ENCODE measurements around the gene ACRV1.

DNA sequence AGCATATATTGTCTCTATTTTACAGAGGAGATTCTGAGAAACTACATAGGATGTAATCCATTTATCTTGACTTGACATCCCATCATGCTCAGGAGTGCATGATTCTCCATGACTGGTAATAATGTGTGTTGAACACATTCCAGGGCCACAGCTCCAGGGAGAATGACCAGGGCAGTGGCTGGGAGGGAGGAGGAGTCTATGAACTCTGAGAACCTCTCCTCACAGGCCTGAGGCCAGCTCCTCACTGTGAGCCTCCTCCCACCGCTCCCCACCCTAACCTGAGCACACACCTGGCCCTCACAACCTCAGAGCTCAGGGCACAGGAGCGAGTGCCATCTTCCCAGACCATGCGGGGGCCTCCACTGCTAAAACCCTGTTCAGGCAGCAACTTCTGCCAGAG is 8.0 kb upstream of the ACRV1 start:
- TF ChIP-seq, protein P1, sequence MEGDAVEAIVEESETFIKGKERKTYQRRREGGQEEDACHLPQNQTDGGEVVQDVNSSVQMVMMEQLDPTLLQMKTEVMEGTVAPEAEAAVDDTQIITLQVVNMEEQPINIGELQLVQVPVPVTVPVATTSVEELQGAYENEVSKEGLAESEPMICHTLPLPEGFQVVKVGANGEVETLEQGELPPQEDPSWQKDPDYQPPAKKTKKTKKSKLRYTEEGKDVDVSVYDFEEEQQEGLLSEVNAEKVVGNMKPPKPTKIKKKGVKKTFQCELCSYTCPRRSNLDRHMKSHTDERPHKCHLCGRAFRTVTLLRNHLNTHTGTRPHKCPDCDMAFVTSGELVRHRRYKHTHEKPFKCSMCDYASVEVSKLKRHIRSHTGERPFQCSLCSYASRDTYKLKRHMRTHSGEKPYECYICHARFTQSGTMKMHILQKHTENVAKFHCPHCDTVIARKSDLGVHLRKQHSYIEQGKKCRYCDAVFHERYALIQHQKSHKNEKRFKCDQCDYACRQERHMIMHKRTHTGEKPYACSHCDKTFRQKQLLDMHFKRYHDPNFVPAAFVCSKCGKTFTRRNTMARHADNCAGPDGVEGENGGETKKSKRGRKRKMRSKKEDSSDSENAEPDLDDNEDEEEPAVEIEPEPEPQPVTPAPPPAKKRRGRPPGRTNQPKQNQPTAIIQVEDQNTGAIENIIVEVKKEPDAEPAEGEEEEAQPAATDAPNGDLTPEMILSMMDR (IDR thresholded peaks at IDR 0.05): no peak
- TF ChIP-seq, protein P2, sequence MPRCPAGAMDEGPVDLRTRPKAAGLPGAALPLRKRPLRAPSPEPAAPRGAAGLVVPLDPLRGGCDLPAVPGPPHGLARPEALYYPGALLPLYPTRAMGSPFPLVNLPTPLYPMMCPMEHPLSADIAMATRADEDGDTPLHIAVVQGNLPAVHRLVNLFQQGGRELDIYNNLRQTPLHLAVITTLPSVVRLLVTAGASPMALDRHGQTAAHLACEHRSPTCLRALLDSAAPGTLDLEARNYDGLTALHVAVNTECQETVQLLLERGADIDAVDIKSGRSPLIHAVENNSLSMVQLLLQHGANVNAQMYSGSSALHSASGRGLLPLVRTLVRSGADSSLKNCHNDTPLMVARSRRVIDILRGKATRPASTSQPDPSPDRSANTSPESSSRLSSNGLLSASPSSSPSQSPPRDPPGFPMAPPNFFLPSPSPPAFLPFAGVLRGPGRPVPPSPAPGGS (IDR thresholded peaks at IDR 0.05): no peak
- TF ChIP-seq ESRRA (IDR thresholded peaks at IDR 0.05; ENCODE audit: borderline replicate concordance, low read length) (no peak), RAD21 (conservative IDR thresholded peaks at IDR 0.05 in 1 of 2, IDR thresholded peaks at IDR 0.05 in 1 of 2) (no peak), POLR2A (IDR thresholded peaks at IDR 0.05; ENCODE audit: low read length) (no peak)

All from A549 (cell line).